A549 (cell line): Measurements from ENCODE around the gene LCN9. TPM values are rescaled to one million over a fixed set of nuclear protein-coding genes. Genes with fewer than 3 reads are reported as not detected.

ENCODE experiments used
- ATAC-seq, 2 experiments: fragments of 200-7000 bp in 1 of 2; fragments of >200 bp in 1 of 2; cut with Nextera tagmentation in 1 of 2; cut with Tn5 transposase in 1 of 2; 3 replicates each; pipeline versions ENCODE4 v1.8.0 to v1.9.1; 2018 to 2020; ENCODE audit warnings: mild to moderate bottlenecking in 1 of 2, moderate library complexity in 1 of 2
- CTCF ChIA-PET: fragments of 300-600 bp; sonication (Branson Sonifier 250); formaldehyde crosslinking; extraction: SDS; loops from one replicate; lab custom pipeline; 2021; ENCODE audit warnings: antibody characterized with exemption, inconsistent platforms; lab: Yijun Ruan, JAX
- POLR2A ChIA-PET: fragments of 350-600 bp; formaldehyde crosslinking; extraction: SDS; loops from one replicate; lab custom pipeline; 2021; ENCODE audit warnings: antibody characterized with exemption, inconsistent platforms; lab: Yijun Ruan, JAX
- DNase-seq, 2 experiments: peaks; one replicate each; pipeline versions ENCODE4 v3.0.0 to v3.0.0-alpha.2; 2011 to 2016; ENCODE audit warnings: low read depth in 1 of 2, low spot score in 1 of 2
- FAIRE-seq: peaks from 2 replicates; lab custom pipeline; 2011; peaks lifted over from hg19 to GRCh38; lab: Jason Lieb, UNC
- H3K27ac ChIP-seq, 2 experiments: fragments of >200 bp; sonication (Bioruptor Twin); formaldehyde crosslinking; 3 replicates each; pipeline ENCODE4 v1.5.1; 2016 to 2017
- H3K4me1 ChIP-seq: fragments of >200 bp; sonication (Bioruptor Twin); formaldehyde crosslinking; 3 replicates; pipeline ENCODE4 v1.6.1; 2016
- H3K4me2 ChIP-seq: fragments of >200 bp; sonication (Bioruptor Twin); formaldehyde crosslinking; 3 replicates; pipeline ENCODE4 v1.6.1; 2016
- H3K4me3 ChIP-seq: fragments of >200 bp; sonication (Bioruptor Twin); formaldehyde crosslinking; 3 replicates; pipeline ENCODE4 v1.5.1; 2016
- H3K9me3 ChIP-seq: fragments of >200 bp; sonication (Bioruptor Twin); formaldehyde crosslinking; 3 replicates; pipeline ENCODE4 v1.6.1; 2016
- CHD4 ChIP-seq: fragments of 200-600 bp; sonication (generic); IDR thresholded peaks from 2 replicates; pipeline ENCODE4 v1.6.1; 2016; ENCODE audit warnings: antibody characterized with exemption, mild to moderate bottlenecking, borderline replicate concordance
- E2F6 ChIP-seq: IDR thresholded peaks from 2 replicates; pipeline ENCODE4 v1.6.1; 2012; ENCODE audit warnings: low read depth, borderline replicate concordance
- EP300 ChIP-seq, 2 experiments: fragments of >200 bp; sonication (Bioruptor Twin); formaldehyde crosslinking; IDR thresholded peaks; 2 replicates in 1 of 2; 3 replicates in 1 of 2; pipeline ENCODE4 v1.6.1; 2016 to 2017
- FOXS1 ChIP-seq: fragments of 250-450 bp; sonication (Bioruptor Pico); IDR thresholded peaks from 2 replicates; pipeline ENCODE4 v1.5.0; 2020; ENCODE audit warnings: mild to moderate bottlenecking, moderate library complexity
- GATA3 ChIP-seq: IDR thresholded peaks from 2 replicates; pipeline ENCODE4 v1.6.1; 2012; ENCODE audit warnings: borderline replicate concordance
- HEYL ChIP-seq: fragments of 250-450 bp; sonication (Bioruptor Pico); IDR thresholded peaks from 2 replicates; pipeline ENCODE4 v1.8.0; 2021; ENCODE audit warnings: mild to moderate bottlenecking, moderate library complexity
- HMGXB4 ChIP-seq: fragments of 250-450 bp; sonication (Bioruptor Pico); IDR thresholded peaks from 2 replicates; pipeline ENCODE4 v1.5.0; 2021; ENCODE audit warnings: mild to moderate bottlenecking, moderate library complexity, borderline replicate concordance
- HOXB5 ChIP-seq: fragments of 250-450 bp; sonication (Bioruptor Pico); IDR thresholded peaks from 2 replicates; pipeline ENCODE4 v1.5.0; 2020; ENCODE audit warnings: mild to moderate bottlenecking, moderate library complexity
- KDM1A ChIP-seq: fragments of 200-600 bp; sonication (generic); IDR thresholded peaks from 2 replicates; pipeline ENCODE4 v1.6.1; 2016; ENCODE audit warnings: low read depth, mild to moderate bottlenecking
- MAX ChIP-seq: IDR thresholded peaks from 2 replicates; pipeline ENCODE4 v1.6.1; 2012
- NR3C1 ChIP-seq: fragments of >200 bp; sonication (Bioruptor Twin); formaldehyde crosslinking; IDR thresholded peaks from 3 replicates; pipeline ENCODE4 v1.6.1; 2017
- POLR2A ChIP-seq: IDR thresholded peaks from 2 replicates; pipeline ENCODE4 v1.6.1; 2012; ENCODE audit warnings: mild to moderate bottlenecking, low read length
- POLR2AphosphoS2 ChIP-seq: conservative IDR thresholded peaks from 2 replicates; pipeline ENCODE4 v1.6.1; 2012; ENCODE audit warnings: low read length, improper control_type of control experiment, inconsistent platforms
- SMC3 ChIP-seq: fragments of >200 bp; sonication (Bioruptor Twin); formaldehyde crosslinking; IDR thresholded peaks from 3 replicates; pipeline ENCODE4 v1.6.1; 2018; ENCODE audit warnings: inconsistent platforms
- TFCP2L1 ChIP-seq: fragments of 250-450 bp; sonication (Bioruptor Pico); IDR thresholded peaks from 2 replicates; pipeline ENCODE4 v1.5.0; 2021; ENCODE audit warnings: mild to moderate bottlenecking
- TP53 ChIP-seq: fragments of 250-450 bp; sonication (Bioruptor Pico); IDR thresholded peaks from 2 replicates; pipeline ENCODE4 v1.5.0; 2021; ENCODE audit warnings: mild to moderate bottlenecking, moderate library complexity
- WGBS: methylation state at CpG from one replicate; pipeline ENCODE4 v1.1.6; 2017; ENCODE audit errors: missing lambda C conversion rate; 5-methylcytosine and 5-hydroxymethylcytosine counted together
- polyA plus RNA-seq, 4 experiments: library from polyadenylated mRNA; depleted of rRNA in 3 of 4; stranded (reverse); fragments of >200 nt; fragmentation: RNase III in 1 of 4; extraction: RNeasy Plus Mini Kit Qiagen cat#74134 plus additional on column Dnase treatment in 1 of 4; gene quantifications; 2 replicates in 3 of 4; 3 replicates in 1 of 4; pipeline ENCODE4 v1.2.3, GENCODE V29; 2011 to 2017
- TF ChIP-seq, protein P1 (sequence below): fragments of 200-600 bp; sonication (generic); IDR thresholded peaks from 2 replicates; pipeline ENCODE4 v1.6.1; 2016; ENCODE audit warnings: antibody characterized with exemption, mild to moderate bottlenecking, moderate library complexity
- TF ChIP-seq, protein P2 (sequence below): IDR thresholded peaks from 2 replicates; pipeline ENCODE4 v1.6.1; 2012
- TF ChIP-seq, protein P3 (sequence below): fragments of 250-450 bp; sonication (Bioruptor Pico); IDR thresholded peaks from 2 replicates; pipeline ENCODE4 v1.5.0; 2020; ENCODE audit warnings: low read depth, mild to moderate bottlenecking, moderate library complexity

The LCN9 gene
- polyA plus RNA-seq, 2 of the 4 experiments (the other 2 are of a cell fraction), result not detected

GRCh38 chr9:135694414-135694813, 31.3 kb downstream of the LCN9 start (continued):
- TF ChIP-seq, protein P1, sequence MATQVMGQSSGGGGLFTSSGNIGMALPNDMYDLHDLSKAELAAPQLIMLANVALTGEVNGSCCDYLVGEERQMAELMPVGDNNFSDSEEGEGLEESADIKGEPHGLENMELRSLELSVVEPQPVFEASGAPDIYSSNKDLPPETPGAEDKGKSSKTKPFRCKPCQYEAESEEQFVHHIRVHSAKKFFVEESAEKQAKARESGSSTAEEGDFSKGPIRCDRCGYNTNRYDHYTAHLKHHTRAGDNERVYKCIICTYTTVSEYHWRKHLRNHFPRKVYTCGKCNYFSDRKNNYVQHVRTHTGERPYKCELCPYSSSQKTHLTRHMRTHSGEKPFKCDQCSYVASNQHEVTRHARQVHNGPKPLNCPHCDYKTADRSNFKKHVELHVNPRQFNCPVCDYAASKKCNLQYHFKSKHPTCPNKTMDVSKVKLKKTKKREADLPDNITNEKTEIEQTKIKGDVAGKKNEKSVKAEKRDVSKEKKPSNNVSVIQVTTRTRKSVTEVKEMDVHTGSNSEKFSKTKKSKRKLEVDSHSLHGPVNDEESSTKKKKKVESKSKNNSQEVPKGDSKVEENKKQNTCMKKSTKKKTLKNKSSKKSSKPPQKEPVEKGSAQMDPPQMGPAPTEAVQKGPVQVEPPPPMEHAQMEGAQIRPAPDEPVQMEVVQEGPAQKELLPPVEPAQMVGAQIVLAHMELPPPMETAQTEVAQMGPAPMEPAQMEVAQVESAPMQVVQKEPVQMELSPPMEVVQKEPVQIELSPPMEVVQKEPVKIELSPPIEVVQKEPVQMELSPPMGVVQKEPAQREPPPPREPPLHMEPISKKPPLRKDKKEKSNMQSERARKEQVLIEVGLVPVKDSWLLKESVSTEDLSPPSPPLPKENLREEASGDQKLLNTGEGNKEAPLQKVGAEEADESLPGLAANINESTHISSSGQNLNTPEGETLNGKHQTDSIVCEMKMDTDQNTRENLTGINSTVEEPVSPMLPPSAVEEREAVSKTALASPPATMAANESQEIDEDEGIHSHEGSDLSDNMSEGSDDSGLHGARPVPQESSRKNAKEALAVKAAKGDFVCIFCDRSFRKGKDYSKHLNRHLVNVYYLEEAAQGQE, result no peak
- TF ChIP-seq MAX, result no peak

- Histone ChIP-seq H3K4me2 (no peak overlapping the region), H3K4me3 (no peak overlapping the region), H3K27ac (no peak overlapping the region), H3K4me1 (no peaks in the 10 kb centered on the region), H3K9me3 (no peaks in the 10 kb centered on the region)
- ATAC-seq, result no peak
- ChIA-PET POLR2A (no interaction called here), CTCF (interaction anchor here (1.1 to 1.6 kb wide), 3 partner anchors 11 to 73 kb away, joined by 3 to 7 read pairs (median 4); no protein-coding TSS in a partner anchor)
- no peak for TF ChIP-seq SMC3
- TF ChIP-seq, protein P2, sequence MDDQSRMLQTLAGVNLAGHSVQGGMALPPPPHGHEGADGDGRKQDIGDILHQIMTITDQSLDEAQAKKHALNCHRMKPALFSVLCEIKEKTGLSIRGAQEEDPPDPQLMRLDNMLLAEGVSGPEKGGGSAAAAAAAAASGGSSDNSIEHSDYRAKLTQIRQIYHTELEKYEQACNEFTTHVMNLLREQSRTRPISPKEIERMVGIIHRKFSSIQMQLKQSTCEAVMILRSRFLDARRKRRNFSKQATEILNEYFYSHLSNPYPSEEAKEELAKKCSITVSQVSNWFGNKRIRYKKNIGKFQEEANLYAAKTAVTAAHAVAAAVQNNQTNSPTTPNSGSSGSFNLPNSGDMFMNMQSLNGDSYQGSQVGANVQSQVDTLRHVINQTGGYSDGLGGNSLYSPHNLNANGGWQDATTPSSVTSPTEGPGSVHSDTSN, result no peak
- no peak for TF ChIP-seq NR3C1
- TF ChIP-seq E2F6, result no peak
- no peak for TF ChIP-seq KDM1A
- TF ChIP-seq, protein P3, sequence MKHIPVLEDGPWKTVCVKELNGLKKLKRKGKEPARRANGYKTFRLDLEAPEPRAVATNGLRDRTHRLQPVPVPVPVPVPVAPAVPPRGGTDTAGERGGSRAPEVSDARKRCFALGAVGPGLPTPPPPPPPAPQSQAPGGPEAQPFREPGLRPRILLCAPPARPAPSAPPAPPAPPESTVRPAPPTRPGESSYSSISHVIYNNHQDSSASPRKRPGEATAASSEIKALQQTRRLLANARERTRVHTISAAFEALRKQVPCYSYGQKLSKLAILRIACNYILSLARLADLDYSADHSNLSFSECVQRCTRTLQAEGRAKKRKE (CRISPR knock-in tag), result no peak
- no peak for TF ChIP-seq POLR2AphosphoS2
- TF ChIP-seq TFCP2L1 (CRISPR knock-in tag), result no peak
- TF ChIP-seq GATA3, result no peak
- no peak for TF ChIP-seq CHD4
- TF ChIP-seq FOXS1, result no peak
- no peak for TF ChIP-seq TP53
- TF ChIP-seq HMGXB4 (CRISPR knock-in tag), result no peak
- TF ChIP-seq EP300 (IDR thresholded peaks at IDR 0.05), result no peak
- TF ChIP-seq HEYL (CRISPR knock-in tag), result no peak
- no peak for TF ChIP-seq POLR2A
- no peak for TF ChIP-seq HOXB5
- no peak for FAIRE-seq
- 73% methylated on average over 3 of the region's 16 CpGs for WGBS
- no peak for DNase-seq
These were observed 31.9 kb downstream of the LCN9 start for GRCh38 chr9:135695036-135695435.
